ENCODE data around the gene PCSK5.
"Not testable (repeated sequence)": the region's sequence is repeated elsewhere in the genome, so short reads cannot be mapped to it uniquely, and the experiment has no call there.

The PCSK5 gene

GRCh38 chr9:75891277-75891741 is 836 bp downstream of the PCSK5 start:
- DNase-seq, result peak; percentile 34

GRCh38 chr9:75891771-75892215 is 1.3 kb downstream of the PCSK5 start:
- DNase-seq, result no peak

GRCh38 chr9:75892216-75892911 is 1.9 kb downstream of the PCSK5 start:
- no peak for DNase-seq

- DNase-seq, result no peak
Observed at GRCh38 chr9:75893106-75893505, 2.6 kb downstream of the PCSK5 start.

GRCh38 chr9:75894566-75894965 is 4.1 kb downstream of the PCSK5 start:
- no peak for DNase-seq

- DNase-seq, result no peak
Observed at GRCh38 chr9:75895112-75895511, 4.6 kb downstream of the PCSK5 start.

- DNase-seq, result no peak
Observed at GRCh38 chr9:75896193-75896592, 5.7 kb downstream of the PCSK5 start.

- not testable (repeated sequence) for DNase-seq
Observed at GRCh38 chr9:75900893-75901524, 10.5 kb downstream of the PCSK5 start.

- DNase-seq, result no peak
Observed at GRCh38 chr9:75903785-75904360, 13.4 kb downstream of the PCSK5 start.

- no peak for DNase-seq
Observed at GRCh38 chr9:75904364-75904763, 13.9 kb downstream of the PCSK5 start.

- no peak for DNase-seq
Observed at GRCh38 chr9:75906531-75906930, 16.1 kb downstream of the PCSK5 start.

GRCh38 chr9:75907329-75907728 is 16.9 kb downstream of the PCSK5 start:
- no peak for DNase-seq

GRCh38 chr9:75907923-75908322 is 17.4 kb downstream of the PCSK5 start:
- no peak for DNase-seq

- no peak for DNase-seq
Observed at GRCh38 chr9:75909776-75910175, 19.3 kb downstream of the PCSK5 start.

- no peak for DNase-seq
Observed at GRCh38 chr9:75910731-75911130, 20.3 kb downstream of the PCSK5 start.

GRCh38 chr9:75911390-75911789 is 20.9 kb downstream of the PCSK5 start:
- DNase-seq, result no peak

- DNase-seq, result no peak
Observed at GRCh38 chr9:75912951-75913350, 22.5 kb downstream of the PCSK5 start.

GRCh38 chr9:75914002-75914401 is 23.5 kb downstream of the PCSK5 start:
- no peak for DNase-seq

- no peak for DNase-seq
Observed at GRCh38 chr9:75914883-75915452, 24.5 kb downstream of the PCSK5 start.

- no peak for DNase-seq
Observed at GRCh38 chr9:75918154-75918553, 27.7 kb downstream of the PCSK5 start.

- DNase-seq, result no peak
Observed at GRCh38 chr9:75918909-75919308, 28.4 kb downstream of the PCSK5 start.

GRCh38 chr9:75921391-75922127 is 31.1 kb downstream of the PCSK5 start:
- no peak for DNase-seq

- no peak for DNase-seq
Observed at GRCh38 chr9:75926385-75926784, 35.9 kb downstream of the PCSK5 start.
